RWPE2 (cell line): ENCODE results near the gene GABRE.
A peak's percentile ranks its signal among the peaks of the same experiment; 100 is the strongest.

Experiments used
- ATAC-seq: fragments of 200-7000 bp; cut with Tn5 transposase; 3 replicates; pipeline ENCODE4 v1.9.1; 2021; ENCODE audit warnings: low read depth
- DNase-seq: peaks from one replicate; pipeline ENCODE4 v3.0.0-alpha.2; 2020; ENCODE audit warnings: low spot score
- H3K27ac ChIP-seq: fragments of 450-650 bp; 2 replicates; pipeline ENCODE4 v1.5.1; 2017; ENCODE audit warnings: mild to moderate bottlenecking; ENCODE audit not compliant: poor library complexity, severe bottlenecking
- H3K27me3 ChIP-seq: fragments of 250-450 bp; sonication (Bioruptor Pico); 2 replicates; pipeline ENCODE4 v1.5.1; 2021; ENCODE audit warnings: mild to moderate bottlenecking, moderate library complexity; ENCODE audit not compliant: insufficient read depth, poor library complexity, severe bottlenecking
- H3K36me3 ChIP-seq: fragments of 250-450 bp; sonication (Bioruptor Pico); 2 replicates; pipeline ENCODE4 v1.5.1; 2020; ENCODE audit warnings: low read depth, mild to moderate bottlenecking, moderate library complexity
- H3K4me1 ChIP-seq: fragments of 250-450 bp; sonication (Bioruptor Pico); 2 replicates; pipeline ENCODE4 v1.5.1; 2021; ENCODE audit warnings: mild to moderate bottlenecking, moderate library complexity; ENCODE audit not compliant: insufficient read depth, poor library complexity, severe bottlenecking
- H3K4me3 ChIP-seq: fragments of 250-450 bp; sonication (Bioruptor Pico); 2 replicates; pipeline ENCODE4 v1.5.1; 2021; ENCODE audit warnings: mild to moderate bottlenecking, moderate library complexity; ENCODE audit not compliant: severe bottlenecking
- H3K9me3 ChIP-seq: fragments of 250-450 bp; sonication (Bioruptor Pico); 2 replicates; pipeline ENCODE4 v1.5.1; 2021; ENCODE audit warnings: mild to moderate bottlenecking, moderate library complexity; ENCODE audit not compliant: severe bottlenecking
- TF ChIP-seq, protein P1 (sequence below): fragments of 450-650 bp; IDR thresholded peaks from one replicate; pipeline ENCODE4 v1.5.1; 2017; ENCODE audit warnings: mild to moderate bottlenecking, moderate library complexity; ENCODE audit not compliant: poor library complexity, severe bottlenecking

The GABRE gene

DNA sequence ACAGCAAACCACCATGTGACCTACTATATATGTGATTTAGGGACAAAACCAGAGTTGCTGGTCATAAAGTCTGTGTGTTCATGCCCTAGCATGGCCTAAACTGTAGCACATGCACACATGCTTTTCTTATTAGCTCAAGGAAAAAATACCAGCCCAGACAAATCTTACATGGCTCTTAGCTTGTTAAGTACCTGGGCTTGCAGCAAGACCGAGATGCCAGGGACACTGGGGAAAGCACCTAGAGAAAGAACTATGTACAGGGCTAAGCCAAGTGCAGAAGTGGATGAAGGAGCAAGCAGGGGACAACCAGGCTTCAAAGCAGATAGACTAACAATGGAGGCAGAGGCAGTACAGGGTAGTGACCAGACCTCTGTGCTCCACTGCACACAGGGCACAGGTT lies 3.4 kb upstream of the GABRE start:
- no peaks in the 10 kb centered on the region for H3K9me3 ChIP-seq
- no peaks in the 10 kb centered on the region for H3K27me3 ChIP-seq

DNA sequence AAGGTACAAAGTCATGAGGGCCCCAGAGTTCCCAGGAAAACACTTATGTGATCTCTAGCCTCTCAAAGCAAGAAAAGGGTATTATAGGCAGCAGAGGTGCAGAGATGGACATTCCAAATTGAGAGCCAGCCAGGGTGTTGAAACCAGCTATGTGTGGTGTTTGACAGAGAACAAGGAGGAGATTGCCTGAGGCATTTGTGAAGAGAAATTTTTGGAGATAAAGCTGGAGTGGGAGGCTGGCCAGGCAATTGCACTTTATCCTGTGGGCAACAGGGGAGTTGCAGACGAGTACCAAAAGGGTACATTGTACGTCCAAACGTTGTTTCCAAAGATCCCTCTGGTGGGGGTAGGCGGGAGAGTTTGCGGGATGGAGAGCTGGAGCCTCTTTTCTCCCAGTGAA lies 2.5 kb upstream of the GABRE start:
- no peaks in the 10 kb centered on the region for H3K27me3 ChIP-seq
- H3K4me1 ChIP-seq = peaks cover 21% of the 10 kb centered on the region
- H3K4me3 ChIP-seq = no peak overlapping the region
- H3K36me3 ChIP-seq = no peaks in the 10 kb centered on the region
- no peaks in the 10 kb centered on the region for H3K9me3 ChIP-seq
- DNase-seq (no peak), ATAC-seq (no peak)
- no peak overlapping the region for H3K27ac ChIP-seq
- TF ChIP-seq, protein P1, sequence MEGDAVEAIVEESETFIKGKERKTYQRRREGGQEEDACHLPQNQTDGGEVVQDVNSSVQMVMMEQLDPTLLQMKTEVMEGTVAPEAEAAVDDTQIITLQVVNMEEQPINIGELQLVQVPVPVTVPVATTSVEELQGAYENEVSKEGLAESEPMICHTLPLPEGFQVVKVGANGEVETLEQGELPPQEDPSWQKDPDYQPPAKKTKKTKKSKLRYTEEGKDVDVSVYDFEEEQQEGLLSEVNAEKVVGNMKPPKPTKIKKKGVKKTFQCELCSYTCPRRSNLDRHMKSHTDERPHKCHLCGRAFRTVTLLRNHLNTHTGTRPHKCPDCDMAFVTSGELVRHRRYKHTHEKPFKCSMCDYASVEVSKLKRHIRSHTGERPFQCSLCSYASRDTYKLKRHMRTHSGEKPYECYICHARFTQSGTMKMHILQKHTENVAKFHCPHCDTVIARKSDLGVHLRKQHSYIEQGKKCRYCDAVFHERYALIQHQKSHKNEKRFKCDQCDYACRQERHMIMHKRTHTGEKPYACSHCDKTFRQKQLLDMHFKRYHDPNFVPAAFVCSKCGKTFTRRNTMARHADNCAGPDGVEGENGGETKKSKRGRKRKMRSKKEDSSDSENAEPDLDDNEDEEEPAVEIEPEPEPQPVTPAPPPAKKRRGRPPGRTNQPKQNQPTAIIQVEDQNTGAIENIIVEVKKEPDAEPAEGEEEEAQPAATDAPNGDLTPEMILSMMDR = no peak

More for the DNA sequence above, 3.4 kb upstream of the GABRE start:
- no peak overlapping the region for H3K27ac ChIP-seq
- no peak overlapping the region for H3K4me3 ChIP-seq
- H3K4me1 ChIP-seq = peaks cover 19% of the 10 kb centered on the region
- DNase-seq (no peak), ATAC-seq (no peak)
- H3K36me3 ChIP-seq = no peaks in the 10 kb centered on the region
- TF ChIP-seq, protein P1 = no peak

- H3K36me3 ChIP-seq = no peaks in the 10 kb centered on the region
- H3K4me3 ChIP-seq = no peak overlapping the region
- ATAC-seq (no peak), DNase-seq (no peak)
- H3K4me1 ChIP-seq = peaks cover 22% of the 10 kb centered on the region
- no peaks in the 10 kb centered on the region for H3K27me3 ChIP-seq
- H3K9me3 ChIP-seq = no peaks in the 10 kb centered on the region
- TF ChIP-seq, protein P1 = no peak
- H3K27ac ChIP-seq = no peak overlapping the region
Observed at GRCh38 chrX:151975736-151976275, 1.3 kb upstream of the GABRE start.

DNA sequence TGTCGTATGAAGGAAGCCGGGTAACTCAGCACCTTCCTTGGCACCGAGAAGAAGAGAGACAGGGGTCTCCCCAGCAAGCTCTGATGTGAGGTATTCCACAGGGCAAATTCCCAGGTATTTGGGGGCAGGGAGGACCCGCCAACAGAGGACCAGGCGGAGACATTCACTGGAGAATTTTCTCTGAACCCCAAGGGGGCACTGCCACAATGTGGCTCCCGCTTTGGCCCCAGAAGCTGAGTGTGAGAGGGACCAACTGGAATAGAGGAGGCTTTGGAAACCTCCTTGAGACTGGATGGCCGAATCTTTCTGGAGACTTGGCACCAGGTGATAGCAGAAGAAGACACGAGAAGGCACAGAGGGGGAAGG lies 735 bp upstream of the GABRE start:
- peaks cover 2% of the 10 kb centered on the region for H3K36me3 ChIP-seq
- H3K9me3 ChIP-seq = no peaks in the 10 kb centered on the region
- DNase-seq (no peak), ATAC-seq (no peak)
- H3K4me3 ChIP-seq = no peak overlapping the region
- peaks cover 26% of the 10 kb centered on the region for H3K4me1 ChIP-seq
- H3K27ac ChIP-seq = no peak overlapping the region
- H3K27me3 ChIP-seq = no peaks in the 10 kb centered on the region
- TF ChIP-seq, protein P1 = no peak

GRCh38 chrX:151973851-151974335 lies 583 bp downstream of the GABRE start:
- peaks cover 15% of the 10 kb centered on the region for H3K36me3 ChIP-seq
- TF ChIP-seq, protein P1 = no peak
- ATAC-seq (peak; percentile 13; the same call in 2 of the 3 replicates), DNase-seq (no peak)
- no peaks in the 10 kb centered on the region for H3K9me3 ChIP-seq
- H3K27ac ChIP-seq = peak overlapping the region; percentile 41
- H3K27me3 ChIP-seq = no peaks in the 10 kb centered on the region
- peaks cover 29% of the 10 kb centered on the region for H3K4me1 ChIP-seq
- H3K4me3 ChIP-seq = peak overlapping the region; percentile 69
